ENCODE measurements around the gene HBQ1. TPM values are rescaled to one million over a fixed set of nuclear protein-coding genes. Genes with fewer than 3 reads are reported as not detected.

The HBQ1 gene
- total RNA-seq, 1 experiment from 2014 or later: 3.5 TPM

DNA sequence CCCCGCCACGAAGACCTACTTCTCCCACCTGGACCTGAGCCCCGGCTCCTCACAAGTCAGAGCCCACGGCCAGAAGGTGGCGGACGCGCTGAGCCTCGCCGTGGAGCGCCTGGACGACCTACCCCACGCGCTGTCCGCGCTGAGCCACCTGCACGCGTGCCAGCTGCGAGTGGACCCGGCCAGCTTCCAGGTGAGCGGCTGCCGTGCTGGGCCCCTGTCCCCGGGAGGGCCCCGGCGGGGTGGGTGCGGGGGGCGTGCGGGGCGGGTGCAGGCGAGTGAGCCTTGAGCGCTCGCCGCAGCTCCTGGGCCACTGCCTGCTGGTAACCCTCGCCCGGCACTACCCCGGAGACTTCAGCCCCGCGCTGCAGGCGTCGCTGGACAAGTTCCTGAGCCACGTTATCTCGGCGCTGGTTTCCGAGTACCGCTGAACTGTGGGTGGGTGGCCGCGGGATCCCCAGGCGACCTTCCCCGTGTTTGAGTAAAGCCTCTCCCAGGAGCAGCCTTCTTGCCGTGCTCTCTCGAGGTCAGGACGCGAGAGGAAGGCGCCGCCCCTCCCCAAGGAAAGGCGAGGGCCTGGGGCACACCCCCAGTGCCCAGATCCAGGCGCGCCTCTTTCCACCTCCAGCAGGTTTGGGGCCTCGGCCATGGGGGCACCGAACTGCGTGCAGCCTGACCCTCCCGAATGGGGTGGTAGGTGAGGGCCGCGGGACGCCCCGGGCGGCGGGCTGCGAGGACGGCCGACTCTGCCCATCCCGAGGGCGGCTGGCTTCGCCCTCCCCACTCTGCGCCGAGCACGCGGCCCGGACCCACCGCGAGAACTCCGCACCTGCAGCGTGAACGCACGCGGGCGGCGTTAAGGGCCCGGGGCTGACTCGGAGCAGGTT, 664 bp downstream of the HBQ1 start:
- H3K27me3 ChIP-seq (ENCODE audit: insufficient read depth, low read length): peaks cover 29% of the 10 kb centered on the region
- no peak overlapping the region for H2AFZ ChIP-seq (ENCODE audit: low read length)
- no CpG with 5 or more reads among the region's 89 CpGs for WGBS (ENCODE audit: extremely low coverage, insufficient read length, low lambda C conversion rate)

More for the DNA sequence above, 664 bp downstream of the HBQ1 start:
- no peaks in the 10 kb centered on the region for H3K79me1 ChIP-seq (ENCODE audit: insufficient read depth, low read depth, low read length, poor library complexity, severe bottlenecking)
- peaks cover 5% of the 10 kb centered on the region for H3K23me2 ChIP-seq (ENCODE audit: insufficient read length, low read depth, low read length, poor library complexity, severe bottlenecking)
- H2BK20ac ChIP-seq (ENCODE audit: low read depth, low read length, poor library complexity, severe bottlenecking): no peak overlapping the region
- H4K5ac ChIP-seq (ENCODE audit: insufficient read length, low read depth, low read length): no peak overlapping the region
- 0 out of 4 replicates have a peak, but pooled peaks cover 0 to 7% of the 10 kb centered on the region in 2 experiments for H3K4me1 Mint-ChIP-seq
- H3K14ac ChIP-seq (ENCODE audit: insufficient read depth, low read length): peak overlapping the region; percentile 25; the same call in 1 of the 2 replicates
- peak overlapping the region; percentile 35 for H3K4me2 ChIP-seq (ENCODE audit: insufficient read depth, insufficient read length, low read length)
- H3T11ph ChIP-seq (ENCODE audit: low read length): no peak overlapping the region
- H3K9me3 ChIP-seq (ENCODE audit: control insufficient read depth, low read depth, low read length): no peaks in the 10 kb centered on the region
- H3K27me3 Mint-ChIP-seq (ENCODE audit: low read depth): peaks cover 37% of the 10 kb centered on the region
- no peak overlapping the region for H3K18ac ChIP-seq (ENCODE audit: insufficient read length, low read depth, low read length)
- H3K4me1 ChIP-seq (ENCODE audit: insufficient read depth, low read length): no peaks in the 10 kb centered on the region
- H3K36me3 Mint-ChIP-seq (ENCODE audit: insufficient read depth in 1 of 3, low read depth in 3 of 3): peaks cover 6 to 15% (median 10%) of the 10 kb centered on the region in 3 experiments; a peak in 6 of 7 replicates
- no peak overlapping the region for H3K27ac ChIP-seq (ENCODE audit: insufficient read length, low read depth, low read length)
- H3K23ac ChIP-seq (ENCODE audit: insufficient read length, low read depth, low read length): no peak overlapping the region
- H2BK5ac ChIP-seq (ENCODE audit: insufficient read length, low read length): no peak overlapping the region
- H4K20me1 ChIP-seq (ENCODE audit: control insufficient read depth, insufficient read depth, insufficient read length): no peaks in the 10 kb centered on the region
- TF ChIP-seq CTCF (conservative IDR thresholded peaks at IDR 0.05): no peak
- H2BK120ac ChIP-seq (ENCODE audit: low read depth, low read length, poor library complexity, severe bottlenecking): no peak overlapping the region
- no peak overlapping the region for H3K4ac ChIP-seq (ENCODE audit: low read depth, low read length)
- H3K79me2 ChIP-seq (ENCODE audit: insufficient read depth, low read length): no peaks in the 10 kb centered on the region
- no peak overlapping the region for H3K56ac ChIP-seq (ENCODE audit: insufficient read length, low read depth, low read length)
- no peak overlapping the region for H2AK5ac ChIP-seq (ENCODE audit: insufficient read length, low read length)
- no peak overlapping the region for H2BK12ac ChIP-seq (ENCODE audit: insufficient read length, low read depth, low read length)
- peak overlapping the region; percentile 52 to 70 for H3K4me3 Mint-ChIP-seq
- DNase-seq: peak; percentile 91
- H4K8ac ChIP-seq (replicated peaks; ENCODE audit: insufficient read length, low read depth, low read length): no peak overlapping the region
- no peak overlapping the region for H3K27ac Mint-ChIP-seq
- H2BK15ac ChIP-seq (ENCODE audit: low read depth, low read length): no peak overlapping the region
- no peak overlapping the region for H4K91ac ChIP-seq (ENCODE audit: insufficient read length, low read depth, low read length)
- no peaks in the 10 kb centered on the region; a peak in 1 of 5 replicates for H3K9me3 Mint-ChIP-seq
- H3K9ac ChIP-seq (ENCODE audit: extremely low read depth, insufficient read length, low read length): no peak overlapping the region
